Measurements from ENCODE around the gene CSDE1.

DNA sequence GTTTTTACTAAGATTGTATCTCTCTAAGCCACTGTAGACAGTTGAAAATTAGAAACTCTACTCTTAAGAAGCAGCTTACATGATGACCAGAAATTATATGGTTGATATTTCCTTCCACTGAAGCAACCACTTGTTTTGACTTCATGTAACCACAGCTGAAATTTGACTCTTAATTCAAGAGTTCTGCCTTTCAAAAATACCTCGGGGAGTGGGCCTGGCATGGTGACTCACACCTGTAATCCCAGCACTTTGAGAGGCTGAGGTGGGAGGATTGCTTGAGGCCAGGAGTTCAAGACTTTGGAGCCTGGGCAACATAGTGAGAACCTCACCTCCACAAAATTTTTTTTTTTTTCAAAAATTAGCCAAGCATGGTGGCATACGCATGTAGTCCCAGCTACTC is 66.7 kb downstream of the CSDE1 start:
- TF ChIP-seq POLR2A (IDR thresholded peaks at IDR 0.05; ENCODE audit: low read depth, low read length) (no peak), POLR2AphosphoS5 (IDR thresholded peaks at IDR 0.05; ENCODE audit: low read depth, low read length) (no peak), TAF1 (IDR thresholded peaks at IDR 0.05; ENCODE audit: low read depth, low read length) (no peak), SPI1 (IDR thresholded peaks at IDR 0.05; ENCODE audit: low read depth, low read length) (no peak), PAX5 (IDR thresholded peaks at IDR 0.05; ENCODE audit: insufficient read depth, low read length, severe bottlenecking) (no peak)

Measured in GM12891 (cell line).